Measurements from ENCODE around the gene CEP170B. TPM values are rescaled to one million over a fixed set of nuclear protein-coding genes. Genes with fewer than 3 reads are reported as not detected.

The CEP170B gene
- polyA plus RNA-seq, 2 of the 4 experiments (the other 2 are of a cell fraction), result 4.5 to 13.5 TPM

DNA sequence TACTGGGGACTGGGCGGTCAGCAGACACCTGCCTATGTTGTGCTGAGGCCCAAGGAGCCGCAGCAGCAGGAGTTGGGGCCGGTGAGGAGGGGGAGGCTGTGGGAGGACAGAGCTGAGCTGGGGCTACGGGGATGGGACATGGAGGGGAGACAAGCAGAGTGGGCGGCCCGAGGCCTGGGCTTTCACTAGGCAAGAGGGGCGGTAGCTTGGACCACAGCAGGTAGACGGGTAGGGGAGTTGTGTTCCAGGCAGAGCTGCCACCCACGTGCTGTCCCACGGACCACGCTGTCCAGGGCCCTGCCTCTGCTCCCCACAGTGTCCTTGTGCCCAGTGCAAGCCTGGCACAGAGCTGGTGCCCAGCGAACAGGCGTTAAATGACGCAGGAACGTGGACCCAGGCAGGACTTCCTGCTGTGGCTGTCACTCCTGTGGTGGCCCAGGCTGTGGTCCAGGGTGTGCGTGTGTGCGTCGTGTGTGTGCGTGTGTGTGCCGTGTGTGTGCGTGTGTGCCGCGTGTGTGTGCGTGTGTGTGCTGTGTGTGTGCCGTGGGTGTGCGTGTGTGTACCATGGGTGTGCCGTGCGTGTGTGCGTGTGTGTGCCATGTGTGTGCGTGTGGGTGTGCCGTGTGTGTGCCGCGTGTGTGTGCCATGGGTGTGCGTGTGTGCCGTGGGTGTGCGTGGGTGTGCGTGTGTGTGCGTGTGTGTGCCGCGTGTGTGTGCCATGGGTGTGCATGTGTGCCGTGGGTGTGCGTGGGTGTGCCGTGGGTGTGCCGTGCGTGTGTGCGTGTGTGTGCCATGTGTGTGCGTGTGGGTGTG, 6.8 kb downstream of the CEP170B start:
- no peak for FAIRE-seq
- H3K4me1 ChIP-seq, result peaks cover under 1% of the 10 kb centered on the region; the same call in 2 of the 3 replicates

DNA sequence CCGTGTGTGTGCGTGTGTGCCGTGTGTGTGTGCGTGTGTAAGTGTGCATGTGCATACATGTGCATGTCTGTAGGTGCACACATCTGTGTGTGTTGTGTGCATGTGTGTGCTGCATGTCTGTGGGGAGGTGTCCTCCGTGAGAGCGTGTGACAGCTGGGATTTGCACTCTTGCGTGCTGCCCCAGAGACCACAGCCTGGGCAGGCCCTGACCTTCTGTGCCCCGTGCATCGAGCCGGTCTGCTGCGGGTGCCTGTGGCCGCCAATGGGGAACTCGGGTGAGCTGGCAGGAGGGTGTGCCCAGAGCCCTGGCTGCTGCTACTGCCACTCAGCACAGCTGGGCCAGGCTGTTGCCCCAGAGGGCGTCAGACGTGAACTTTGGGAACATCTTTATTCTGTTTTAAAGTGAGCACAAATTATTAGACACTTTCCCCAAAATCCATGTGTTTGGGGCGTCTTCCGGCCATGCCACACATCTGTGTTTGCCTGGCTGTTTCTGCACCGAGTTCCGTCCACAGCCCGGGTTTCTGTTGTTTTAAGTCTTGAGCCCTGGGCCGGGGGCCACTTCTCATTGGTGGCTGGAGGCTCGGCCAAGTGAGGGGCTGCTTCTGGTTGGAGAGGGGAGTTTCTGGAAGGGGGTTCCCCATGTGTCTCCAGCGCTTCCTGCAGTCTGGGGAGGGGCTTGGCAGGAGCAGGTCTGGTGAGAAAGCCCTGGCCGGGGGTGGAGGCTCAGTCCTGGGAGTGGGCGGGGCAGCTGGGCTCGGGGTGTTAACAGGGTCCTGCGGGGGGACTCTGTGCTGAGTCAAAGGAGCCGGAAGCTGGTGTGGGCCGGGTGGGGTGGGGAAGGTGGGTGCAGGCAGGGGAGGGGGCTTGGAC, 7.6 kb downstream of the CEP170B start:
- no peak overlapping the region for H3K4me2 ChIP-seq
- ATAC-seq, result no peak
- H3K9me3 ChIP-seq, result no peaks in the 10 kb centered on the region
- WGBS (ENCODE audit: missing lambda C conversion rate), result 82% methylated on average over 24 of the region's 29 CpGs
- no peak for DNase-seq (ENCODE audit: low read depth in 1 of 2, low spot score in 1 of 2)
- no peak for TF ChIP-seq KDM5A (IDR thresholded peaks at IDR 0.05)
- TF ChIP-seq POLR2A (IDR thresholded peaks at IDR 0.05; ENCODE audit: low read length), result 0 out of 2 replicates have a peak, but pooled peaks have one; percentile 0
- no peaks in the 10 kb centered on the region for H3K4me1 ChIP-seq
- POLR2A ChIA-PET, result interaction anchor here (0.5 kb wide), 1 partner anchor 102 kb away, joined by 4 read pairs; no protein-coding TSS in a partner anchor
- CTCF ChIA-PET, result interaction anchor here (0.5 to 6.3 kb wide), 3 partner anchors 23 to 104 kb away, joined by 3 to 31 read pairs (median 4); no protein-coding TSS in a partner anchor
- no peak for FAIRE-seq
- no peak overlapping the region for H3K4me3 ChIP-seq
- no peak overlapping the region for H3K27ac ChIP-seq

More for the DNA sequence above, 6.8 kb downstream of the CEP170B start:
- ATAC-seq, result no peak
- no peaks in the 10 kb centered on the region for H3K9me3 ChIP-seq
- WGBS (ENCODE audit: missing lambda C conversion rate), result 93% methylated on average over 37 of the region's 47 CpGs
- no peak overlapping the region for H3K4me2 ChIP-seq
- TF ChIP-seq RARB (CRISPR knock-in tag; IDR thresholded peaks at IDR 0.05) (no peak), POLR2A (IDR thresholded peaks at IDR 0.05; ENCODE audit: low read length) (peak; percentile 5; the same call in 1 of the 2 replicates)
- TF ChIP-seq, protein P1, sequence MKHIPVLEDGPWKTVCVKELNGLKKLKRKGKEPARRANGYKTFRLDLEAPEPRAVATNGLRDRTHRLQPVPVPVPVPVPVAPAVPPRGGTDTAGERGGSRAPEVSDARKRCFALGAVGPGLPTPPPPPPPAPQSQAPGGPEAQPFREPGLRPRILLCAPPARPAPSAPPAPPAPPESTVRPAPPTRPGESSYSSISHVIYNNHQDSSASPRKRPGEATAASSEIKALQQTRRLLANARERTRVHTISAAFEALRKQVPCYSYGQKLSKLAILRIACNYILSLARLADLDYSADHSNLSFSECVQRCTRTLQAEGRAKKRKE (CRISPR knock-in tag; IDR thresholded peaks at IDR 0.05; ENCODE audit: low read depth), result no peak
- no peak overlapping the region for H3K27ac ChIP-seq
- ChIA-PET POLR2A (no interaction called here), CTCF (interaction anchor here (1.2 to 6.3 kb wide), 4 partner anchors 36 to 104 kb away, joined by 3 to 31 read pairs (median 5); no protein-coding TSS in a partner anchor)
- no peak for DNase-seq (ENCODE audit: low read depth in 1 of 2, low spot score in 1 of 2)
- H3K4me3 ChIP-seq, result no peak overlapping the region

DNA sequence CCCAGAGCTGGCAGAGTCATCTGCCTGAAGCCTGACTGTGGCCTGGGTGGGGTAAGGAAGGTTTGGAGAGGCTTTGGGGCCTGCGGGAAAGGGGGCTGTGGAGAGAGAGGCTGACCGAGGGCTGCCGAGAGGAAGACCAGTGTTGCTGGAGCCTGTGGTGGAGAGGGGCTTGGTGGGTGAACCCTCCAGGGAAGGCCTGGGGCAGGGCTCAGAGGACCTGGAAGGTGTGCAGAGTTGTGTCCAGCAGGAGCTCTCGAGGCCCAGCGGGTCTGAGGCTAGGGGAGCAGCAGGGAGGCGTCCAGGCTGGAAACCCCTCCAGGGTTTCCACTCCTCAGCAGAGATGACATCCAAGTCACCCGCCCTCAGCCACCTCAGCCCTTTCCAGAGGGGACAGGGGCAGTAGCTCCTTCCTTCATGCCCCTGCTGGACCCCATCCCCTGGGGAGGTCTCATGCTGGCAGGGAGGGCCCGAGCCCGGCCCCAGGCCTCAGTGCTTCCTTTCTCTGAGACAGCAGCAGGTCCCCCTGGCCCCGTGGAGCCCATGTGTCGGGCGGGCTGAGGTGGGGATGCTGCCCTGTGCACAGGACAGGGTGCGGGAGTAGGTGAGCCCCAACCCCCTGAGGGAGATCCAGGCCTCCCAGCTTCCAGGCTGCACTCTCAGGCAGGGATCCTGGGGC, 8.4 kb downstream of the CEP170B start:
- Histone ChIP-seq H3K4me3 (no peak overlapping the region), H3K4me2 (no peak overlapping the region), H3K9me3 (no peaks in the 10 kb centered on the region), H3K4me1 (no peaks in the 10 kb centered on the region), H3K27ac (no peak overlapping the region)
- TF ChIP-seq NPAS2 (CRISPR knock-in tag; IDR thresholded peaks at IDR 0.05; ENCODE audit: borderline replicate concordance), result no peak
- TF ChIP-seq HOXB5 (CRISPR knock-in tag; IDR thresholded peaks at IDR 0.05), result no peak
- no peak for TF ChIP-seq TP53 (CRISPR knock-in tag; IDR thresholded peaks at IDR 0.05)
- TF ChIP-seq KDM5A (IDR thresholded peaks at IDR 0.05), result no peak
- TF ChIP-seq, protein P2, sequence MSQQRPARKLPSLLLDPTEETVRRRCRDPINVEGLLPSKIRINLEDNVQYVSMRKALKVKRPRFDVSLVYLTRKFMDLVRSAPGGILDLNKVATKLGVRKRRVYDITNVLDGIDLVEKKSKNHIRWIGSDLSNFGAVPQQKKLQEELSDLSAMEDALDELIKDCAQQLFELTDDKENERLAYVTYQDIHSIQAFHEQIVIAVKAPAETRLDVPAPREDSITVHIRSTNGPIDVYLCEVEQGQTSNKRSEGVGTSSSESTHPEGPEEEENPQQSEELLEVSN (IDR thresholded peaks at IDR 0.05; ENCODE audit: borderline replicate concordance, low read depth), result no peak
- no peak for TF ChIP-seq MYC (IDR thresholded peaks at IDR 0.05; ENCODE audit: borderline replicate concordance, low read length)
- TF ChIP-seq, protein P3, sequence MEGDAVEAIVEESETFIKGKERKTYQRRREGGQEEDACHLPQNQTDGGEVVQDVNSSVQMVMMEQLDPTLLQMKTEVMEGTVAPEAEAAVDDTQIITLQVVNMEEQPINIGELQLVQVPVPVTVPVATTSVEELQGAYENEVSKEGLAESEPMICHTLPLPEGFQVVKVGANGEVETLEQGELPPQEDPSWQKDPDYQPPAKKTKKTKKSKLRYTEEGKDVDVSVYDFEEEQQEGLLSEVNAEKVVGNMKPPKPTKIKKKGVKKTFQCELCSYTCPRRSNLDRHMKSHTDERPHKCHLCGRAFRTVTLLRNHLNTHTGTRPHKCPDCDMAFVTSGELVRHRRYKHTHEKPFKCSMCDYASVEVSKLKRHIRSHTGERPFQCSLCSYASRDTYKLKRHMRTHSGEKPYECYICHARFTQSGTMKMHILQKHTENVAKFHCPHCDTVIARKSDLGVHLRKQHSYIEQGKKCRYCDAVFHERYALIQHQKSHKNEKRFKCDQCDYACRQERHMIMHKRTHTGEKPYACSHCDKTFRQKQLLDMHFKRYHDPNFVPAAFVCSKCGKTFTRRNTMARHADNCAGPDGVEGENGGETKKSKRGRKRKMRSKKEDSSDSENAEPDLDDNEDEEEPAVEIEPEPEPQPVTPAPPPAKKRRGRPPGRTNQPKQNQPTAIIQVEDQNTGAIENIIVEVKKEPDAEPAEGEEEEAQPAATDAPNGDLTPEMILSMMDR (IDR thresholded peaks at IDR 0.05), result no peak
- TF ChIP-seq MAZ (IDR thresholded peaks at IDR 0.05; ENCODE audit: borderline replicate concordance, low read depth, low read length), result no peak
- TF ChIP-seq PHF8 (IDR thresholded peaks at IDR 0.05; ENCODE audit: borderline replicate concordance, low read depth), result no peak
- TF ChIP-seq BHLHE40 (IDR thresholded peaks at IDR 0.05; ENCODE audit: low read depth, low read length), result no peak
- no peak for TF ChIP-seq CHD4 (IDR thresholded peaks at IDR 0.05; ENCODE audit: borderline replicate concordance)
- no peak for TF ChIP-seq ZSCAN20 (CRISPR knock-in tag; IDR thresholded peaks at IDR 0.05)
- TF ChIP-seq JUN (IDR thresholded peaks at IDR 0.05), result no peak
- TF ChIP-seq CBX2 (IDR thresholded peaks at IDR 0.05; ENCODE audit: borderline replicate concordance, low read depth), result no peak
- TF ChIP-seq, protein P4, sequence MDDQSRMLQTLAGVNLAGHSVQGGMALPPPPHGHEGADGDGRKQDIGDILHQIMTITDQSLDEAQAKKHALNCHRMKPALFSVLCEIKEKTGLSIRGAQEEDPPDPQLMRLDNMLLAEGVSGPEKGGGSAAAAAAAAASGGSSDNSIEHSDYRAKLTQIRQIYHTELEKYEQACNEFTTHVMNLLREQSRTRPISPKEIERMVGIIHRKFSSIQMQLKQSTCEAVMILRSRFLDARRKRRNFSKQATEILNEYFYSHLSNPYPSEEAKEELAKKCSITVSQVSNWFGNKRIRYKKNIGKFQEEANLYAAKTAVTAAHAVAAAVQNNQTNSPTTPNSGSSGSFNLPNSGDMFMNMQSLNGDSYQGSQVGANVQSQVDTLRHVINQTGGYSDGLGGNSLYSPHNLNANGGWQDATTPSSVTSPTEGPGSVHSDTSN (IDR thresholded peaks at IDR 0.05), result no peak
- no peak for TF ChIP-seq HDAC2 (IDR thresholded peaks at IDR 0.05)
- WGBS (ENCODE audit: missing lambda C conversion rate), result 95% methylated on average over 7 of the region's 13 CpGs
- ChIA-PET CTCF (interaction anchor here (1.0 to 1.5 kb wide), 2 partner anchors 23 to 105 kb away, joined by 3 to 4 read pairs; no protein-coding TSS in a partner anchor), POLR2A (no interaction called here)
- ATAC-seq, result no peak
- FAIRE-seq, result no peak
- DNase-seq (ENCODE audit: low read depth in 1 of 2, low spot score in 1 of 2), result no peak
